Measurements from ENCODE around the gene ARHGAP35. TPM values are rescaled to one million over a fixed set of nuclear protein-coding genes. Genes with fewer than 3 reads are reported as not detected.
"Not testable (repeated sequence)": the region's sequence is repeated elsewhere in the genome, so short reads cannot be mapped to it uniquely, and the experiment has no call there.

Gene ARHGAP35
- total and polyA plus RNA-seq, 4 donors = 47.9 to 121 (median 92.9) TPM

DNA sequence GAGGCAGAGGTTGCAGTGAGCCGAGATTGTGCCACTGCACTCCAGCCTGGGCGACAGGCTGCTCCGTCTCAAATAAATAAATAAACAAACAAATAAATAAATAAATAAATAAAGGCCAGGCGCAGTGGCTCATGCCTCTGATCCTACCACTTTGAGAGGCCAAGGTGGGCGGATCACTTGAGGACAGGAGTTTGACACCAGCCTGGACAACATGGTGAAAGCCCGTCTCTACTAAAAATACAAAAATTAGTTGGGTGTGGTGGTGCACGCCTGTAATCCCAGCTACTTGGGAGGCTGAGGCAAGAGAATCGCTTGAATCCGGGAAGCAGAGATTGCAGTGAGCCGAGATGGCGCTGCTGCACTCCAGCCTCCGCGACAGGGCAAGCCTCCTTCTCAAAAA is 6.1 kb upstream of the ARHGAP35 start:
- peaks cover 29% of the 10 kb centered on the region for H3K4me1 ChIP-seq (ENCODE audit: control insufficient read depth, insufficient read depth, low read length)
- WGBS (ENCODE audit: insufficient coverage) = 100% methylated on average over 1 of the region's 13 CpGs

DNA sequence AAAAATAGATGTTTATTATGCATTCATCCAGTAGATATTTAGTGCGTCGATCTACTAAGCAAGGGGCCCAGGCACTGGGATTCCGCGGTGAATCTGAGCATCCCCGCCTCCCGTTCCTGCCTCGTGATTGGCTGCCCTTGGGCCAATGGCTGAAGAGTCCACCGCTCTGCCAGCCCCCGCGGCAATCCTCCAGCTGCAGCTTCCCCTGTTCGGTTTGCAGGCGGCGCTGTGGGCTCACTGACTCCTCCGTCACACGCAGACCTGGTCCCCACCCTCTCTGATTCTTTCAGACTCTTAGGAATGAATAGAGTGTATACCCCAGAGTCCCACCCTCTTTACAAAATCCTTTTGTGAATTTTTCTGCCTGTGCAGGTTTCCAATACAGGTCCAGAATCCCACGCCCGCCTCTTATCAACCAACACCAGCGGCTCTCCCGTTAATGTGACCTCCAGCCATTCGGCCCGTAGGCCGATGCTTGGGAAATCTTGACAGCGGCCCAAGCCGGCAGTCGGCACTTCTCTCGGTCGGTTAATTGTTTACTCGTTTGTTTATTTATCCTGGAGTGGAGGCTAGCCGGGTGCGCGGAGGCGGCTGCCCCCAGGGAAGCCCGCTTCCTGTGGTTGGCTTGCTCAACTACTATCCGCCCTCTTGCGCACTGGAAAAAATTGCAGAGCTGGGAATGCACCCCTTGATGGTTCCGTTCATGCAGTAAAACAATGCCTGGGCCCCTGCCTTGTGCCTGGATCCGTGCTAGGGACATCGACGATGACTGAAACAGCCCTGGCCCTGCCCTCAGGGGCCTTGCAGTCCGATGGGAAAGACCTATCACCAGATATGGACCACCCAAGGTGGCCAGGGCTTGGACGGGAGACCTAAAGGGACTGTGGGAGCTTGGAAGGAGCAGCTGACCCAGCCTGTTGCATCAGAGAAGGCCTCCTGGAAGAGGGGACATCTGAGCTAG is 4.5 kb upstream of the ARHGAP35 start:
- peaks cover 24% of the 10 kb centered on the region for H3K4me1 ChIP-seq (ENCODE audit: control insufficient read depth, insufficient read depth, low read length)
- H3K36me3 ChIP-seq (ENCODE audit: control insufficient read depth, insufficient read depth, low read length) = no peaks in the 10 kb centered on the region
- no peaks in the 10 kb centered on the region for H3K27me3 ChIP-seq (ENCODE audit: control insufficient read depth, insufficient read depth, low read length)
- WGBS (ENCODE audit: insufficient coverage) = 8% methylated on average over 35 of the region's 41 CpGs
- peak overlapping the region; percentile 51 for H3K4me3 ChIP-seq (ENCODE audit: low read depth, low read length)
- no peaks in the 10 kb centered on the region for H3K9me3 ChIP-seq (ENCODE audit: control insufficient read depth, insufficient read depth, low read length)
- H3K27ac ChIP-seq (ENCODE audit: low read depth, low read length) = peak overlapping the region; percentile 94
- DNase-seq (ENCODE audit: low read depth in 4 of 6, low spot score in 6 of 6) = peak in 5 of 6 donors; percentile 89 to 99 (median 91)

More for the DNA sequence above, 6.1 kb upstream of the ARHGAP35 start:
- H3K27ac ChIP-seq (ENCODE audit: low read depth, low read length); H3K36me3 ChIP-seq (ENCODE audit: control insufficient read depth, insufficient read depth, low read length); DNase-seq (ENCODE audit: low read depth in 4 of 6, low spot score in 6 of 6); H3K9me3 ChIP-seq (ENCODE audit: control insufficient read depth, insufficient read depth, low read length); H3K27me3 ChIP-seq (ENCODE audit: control insufficient read depth, insufficient read depth, low read length); H3K4me3 ChIP-seq (ENCODE audit: low read depth, low read length): not testable (repeated sequence)

DNA sequence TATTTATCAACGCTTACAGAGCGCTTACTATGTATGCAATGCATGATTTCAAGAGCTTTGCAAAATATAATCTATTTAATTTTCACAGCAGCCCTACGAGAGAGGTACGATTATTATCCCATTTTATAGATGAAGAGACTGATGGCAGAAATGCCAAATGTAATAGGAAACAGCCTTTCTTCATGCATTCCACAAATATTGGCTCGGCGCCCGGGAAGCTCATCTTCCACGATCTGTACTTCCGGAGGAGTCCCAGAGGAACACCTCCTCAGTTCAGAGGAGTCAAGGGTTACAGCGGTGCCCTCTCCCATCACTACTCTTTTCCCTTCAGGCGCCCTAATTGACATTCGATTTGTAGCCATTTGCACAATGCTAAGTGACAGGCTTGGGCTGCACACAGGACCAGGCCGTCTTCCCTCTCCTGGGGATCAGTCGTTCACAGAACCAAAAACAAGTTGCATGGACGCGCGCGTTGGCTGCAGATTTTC is 1.1 kb upstream of the ARHGAP35 start:
- Histone ChIP-seq H3K4me1 (ENCODE audit: control insufficient read depth, insufficient read depth, low read length) (peaks cover 40% of the 10 kb centered on the region), H3K36me3 (ENCODE audit: control insufficient read depth, insufficient read depth, low read length) (no peaks in the 10 kb centered on the region), H3K27ac (ENCODE audit: low read depth, low read length) (peak overlapping the region; percentile 98), H3K9me3 (ENCODE audit: control insufficient read depth, insufficient read depth, low read length) (no peaks in the 10 kb centered on the region), H3K27me3 (ENCODE audit: control insufficient read depth, insufficient read depth, low read length) (no peaks in the 10 kb centered on the region), H3K4me3 (ENCODE audit: low read depth, low read length) (peak overlapping the region; percentile 73)
- no peak for DNase-seq (ENCODE audit: low read depth in 4 of 6, low spot score in 6 of 6)
- 1% methylated on average over 14 of the region's 18 CpGs for WGBS (ENCODE audit: insufficient coverage)

DNA sequence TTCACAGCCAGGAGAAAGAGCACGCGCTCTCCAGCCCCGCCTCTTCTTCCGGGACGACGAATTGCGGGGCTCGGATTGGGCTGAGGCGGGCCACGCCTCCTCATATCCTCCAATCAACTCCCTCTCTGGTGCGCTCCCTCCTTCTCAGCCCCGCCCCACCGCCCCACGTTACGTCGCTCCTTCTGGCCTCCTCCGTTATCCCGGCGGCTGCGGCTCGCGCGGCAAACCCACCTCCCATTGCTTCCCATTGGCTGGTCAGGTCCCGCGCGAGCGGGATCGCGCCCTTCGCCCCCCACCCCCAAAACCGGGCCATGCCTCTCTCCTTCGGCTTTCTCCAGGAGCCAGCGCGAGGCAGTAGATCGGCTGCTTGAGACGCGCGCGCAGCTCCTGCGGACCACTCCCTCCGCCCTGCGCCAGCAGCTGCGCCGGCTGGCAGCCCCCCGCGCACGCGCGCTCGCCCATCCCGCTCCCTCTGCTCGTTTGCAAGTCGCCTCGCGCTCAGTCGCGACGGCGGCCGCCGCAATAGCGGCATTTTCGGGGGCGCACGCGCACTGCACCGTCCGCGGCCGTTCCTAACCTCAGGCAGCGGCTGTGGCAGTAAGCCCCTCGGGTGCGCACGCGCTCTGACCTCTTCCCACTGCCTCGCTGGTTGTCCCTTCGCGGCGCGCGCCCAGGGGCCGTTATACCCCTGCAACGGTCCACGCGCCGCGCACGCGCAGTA is 512 bp upstream of the ARHGAP35 start:
- Histone ChIP-seq H3K27me3 (ENCODE audit: control insufficient read depth, insufficient read depth, low read length) (no peaks in the 10 kb centered on the region), H3K9me3 (ENCODE audit: control insufficient read depth, insufficient read depth, low read length) (no peaks in the 10 kb centered on the region), H3K4me1 (ENCODE audit: control insufficient read depth, insufficient read depth, low read length) (peaks cover 44% of the 10 kb centered on the region), H3K4me3 (ENCODE audit: low read depth, low read length) (peak overlapping the region; percentile 73), H3K27ac (ENCODE audit: low read depth, low read length) (peak overlapping the region; percentile 98), H3K36me3 (ENCODE audit: control insufficient read depth, insufficient read depth, low read length) (no peaks in the 10 kb centered on the region)
- peak; percentile 87 to 100 (median 97) for DNase-seq (ENCODE audit: low read depth in 4 of 6, low spot score in 6 of 6)
- under 1% methylated on average over 84 of the region's 89 CpGs for WGBS (ENCODE audit: insufficient coverage)

DNA sequence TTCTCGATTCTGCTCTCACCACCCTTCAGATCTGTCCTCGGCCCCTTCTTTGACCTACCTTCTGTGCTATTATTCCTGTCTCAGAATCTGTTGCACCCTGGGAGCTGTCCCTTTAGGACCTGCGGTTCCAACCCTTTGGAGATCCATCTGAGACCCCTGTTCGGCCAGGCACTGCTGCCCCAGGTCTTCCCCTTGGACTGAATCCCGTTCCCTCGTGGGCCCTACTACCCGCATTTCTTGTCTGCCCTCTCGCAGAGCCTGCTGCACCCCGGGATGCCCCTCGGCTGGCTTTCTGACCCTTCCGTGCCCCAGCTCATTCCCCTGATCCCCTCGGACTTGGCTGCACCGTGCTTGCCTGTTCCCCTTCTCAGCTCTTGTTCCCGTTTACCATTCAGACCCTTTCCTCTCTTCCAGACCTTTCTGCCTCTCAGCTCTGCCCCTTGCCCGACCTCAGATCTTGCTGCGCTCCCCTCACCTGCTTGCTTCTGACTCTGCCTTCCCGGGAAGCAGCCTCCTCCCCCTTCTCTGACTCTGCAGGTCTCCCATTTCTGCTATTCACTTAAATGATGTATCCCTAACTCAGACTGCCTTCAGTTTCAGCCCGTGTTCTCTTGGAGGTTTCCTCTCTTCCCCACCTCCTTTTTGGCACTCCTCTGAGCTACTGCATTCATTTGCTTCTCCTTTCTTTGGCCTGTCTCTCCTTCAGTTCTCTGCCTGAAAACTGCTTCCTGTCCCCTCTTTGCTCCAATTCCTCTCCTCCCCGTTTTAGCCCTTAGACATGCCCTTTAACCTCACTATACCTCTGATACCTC is 1.1 kb downstream of the ARHGAP35 start:
- Histone ChIP-seq H3K36me3 (ENCODE audit: control insufficient read depth, insufficient read depth, low read length) (no peaks in the 10 kb centered on the region), H3K9me3 (ENCODE audit: control insufficient read depth, insufficient read depth, low read length) (no peaks in the 10 kb centered on the region), H3K27me3 (ENCODE audit: control insufficient read depth, insufficient read depth, low read length) (no peaks in the 10 kb centered on the region), H3K4me3 (ENCODE audit: low read depth, low read length) (peak overlapping the region; percentile 80), H3K4me1 (ENCODE audit: control insufficient read depth, insufficient read depth, low read length) (peaks cover 39% of the 10 kb centered on the region), H3K27ac (ENCODE audit: low read depth, low read length) (peak overlapping the region; percentile 88)
- peak in 2 of 6 donors; percentile 52 to 66 for DNase-seq (ENCODE audit: low read depth in 4 of 6, low spot score in 6 of 6)
- under 1% methylated on average over 19 of the region's 19 CpGs for WGBS (ENCODE audit: insufficient coverage)

DNA sequence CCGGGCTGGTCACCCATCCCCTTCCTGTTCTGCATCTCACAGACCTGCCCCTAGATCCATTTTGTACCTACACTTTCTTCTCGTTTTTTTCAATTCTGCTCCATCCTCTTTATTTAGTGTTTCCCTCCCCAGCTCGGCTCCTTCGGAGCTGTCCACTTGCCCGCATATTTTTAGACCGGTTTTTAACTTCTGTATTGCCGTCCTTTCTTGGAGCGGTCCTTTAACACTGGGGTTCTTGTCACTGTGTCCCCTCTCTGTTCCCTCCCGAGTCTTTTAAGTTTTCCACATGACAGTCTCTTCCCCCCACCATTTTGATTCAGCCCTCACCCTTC is 1.7 kb downstream of the ARHGAP35 start:
- H3K27me3 ChIP-seq (ENCODE audit: control insufficient read depth, insufficient read depth, low read length) = no peaks in the 10 kb centered on the region
- 1% methylated on average over 9 of the region's 9 CpGs for WGBS (ENCODE audit: insufficient coverage)
- H3K27ac ChIP-seq (ENCODE audit: low read depth, low read length) = peak overlapping the region; percentile 88
- peaks cover 36% of the 10 kb centered on the region for H3K4me1 ChIP-seq (ENCODE audit: control insufficient read depth, insufficient read depth, low read length)
- no peaks in the 10 kb centered on the region for H3K36me3 ChIP-seq (ENCODE audit: control insufficient read depth, insufficient read depth, low read length)
- DNase-seq (ENCODE audit: low read depth in 4 of 6, low spot score in 6 of 6) = peak in 1 of 6 donors; percentile 22
- no peaks in the 10 kb centered on the region for H3K9me3 ChIP-seq (ENCODE audit: control insufficient read depth, insufficient read depth, low read length)
- H3K4me3 ChIP-seq (ENCODE audit: low read depth, low read length) = peak overlapping the region; percentile 80

DNA sequence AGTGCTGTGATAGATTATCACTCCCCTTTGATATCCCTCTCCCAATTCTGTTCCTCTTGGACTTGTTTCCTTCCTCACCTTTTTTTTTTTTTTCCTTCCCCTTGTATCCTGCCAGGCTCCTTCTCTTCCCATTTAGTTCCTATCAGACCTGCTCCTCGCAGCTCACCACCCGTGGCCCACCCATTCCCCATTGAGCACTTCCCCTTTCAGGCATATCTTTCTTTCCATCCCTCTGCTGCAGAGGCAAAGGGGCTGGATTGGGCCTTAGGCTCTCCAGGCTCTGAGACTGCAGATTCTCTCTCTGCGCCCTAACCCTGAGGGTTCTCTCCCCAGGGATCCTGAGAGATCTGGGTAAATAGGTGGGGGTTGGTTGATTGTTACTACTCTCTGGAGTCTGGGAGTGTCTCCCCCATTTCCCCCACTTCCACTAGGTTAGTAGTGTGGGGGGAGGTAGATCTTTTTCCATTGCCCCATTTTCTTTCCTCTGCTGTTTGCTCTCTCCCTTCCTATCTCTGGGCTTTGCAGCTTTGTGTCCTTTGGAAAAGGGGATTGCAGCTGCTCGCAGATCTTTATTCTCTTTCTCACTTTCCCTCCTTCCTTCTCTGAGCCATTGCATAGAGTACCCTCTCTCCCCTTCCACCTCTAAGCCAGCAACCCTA is 2.3 kb downstream of the ARHGAP35 start:
- Histone ChIP-seq H3K27ac (ENCODE audit: low read depth, low read length) (peak overlapping the region; percentile 88), H3K4me3 (ENCODE audit: low read depth, low read length) (peak overlapping the region; percentile 80), H3K9me3 (ENCODE audit: control insufficient read depth, insufficient read depth, low read length) (no peaks in the 10 kb centered on the region), H3K36me3 (ENCODE audit: control insufficient read depth, insufficient read depth, low read length) (no peaks in the 10 kb centered on the region), H3K4me1 (ENCODE audit: control insufficient read depth, insufficient read depth, low read length) (peaks cover 39% of the 10 kb centered on the region), H3K27me3 (ENCODE audit: control insufficient read depth, insufficient read depth, low read length) (no peaks in the 10 kb centered on the region)
- peak in 2 of 6 donors; percentile 23 to 32 for DNase-seq (ENCODE audit: low read depth in 4 of 6, low spot score in 6 of 6)
- WGBS (ENCODE audit: insufficient coverage) = 0% methylated on average over 3 of the region's 4 CpGs

DNA sequence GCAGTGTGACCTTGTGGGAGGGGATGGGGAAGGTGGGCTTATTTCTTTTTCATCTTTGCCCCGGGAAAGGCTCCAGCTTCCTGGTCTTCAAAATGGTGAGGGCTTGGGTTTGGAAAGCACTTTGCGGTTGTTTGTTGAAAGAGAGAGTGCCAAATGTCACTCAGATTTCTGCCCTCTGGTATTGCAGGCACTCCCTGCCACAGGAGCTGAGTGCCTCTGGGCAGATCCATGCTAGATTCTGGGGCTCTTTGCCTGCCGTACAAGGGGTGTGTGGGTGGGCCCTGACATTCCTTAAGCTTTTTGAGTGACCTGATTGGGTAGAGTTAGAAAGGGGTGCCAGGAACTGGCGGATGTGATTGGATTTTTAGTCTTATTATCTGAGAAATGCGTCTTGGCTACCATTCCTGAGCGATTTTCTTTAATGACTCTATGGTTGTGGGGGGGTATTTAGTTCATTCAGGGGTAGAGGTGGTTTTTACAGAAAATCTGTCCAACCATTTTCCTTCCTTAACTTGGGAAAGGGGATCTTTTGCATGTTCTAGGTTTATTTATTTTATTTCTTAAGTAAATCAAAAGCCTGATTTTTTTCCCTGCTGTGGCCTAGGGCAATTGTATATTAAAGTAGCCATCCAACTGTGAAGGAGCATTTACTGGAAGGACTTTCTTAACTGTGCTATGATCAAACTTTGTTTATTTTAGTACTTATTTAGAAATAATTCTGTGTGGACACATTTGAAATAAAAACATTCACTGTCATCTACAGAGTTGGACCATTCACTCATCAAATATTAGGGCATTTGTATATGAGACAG is 3.2 kb downstream of the ARHGAP35 start:
- no peaks in the 10 kb centered on the region for H3K36me3 ChIP-seq (ENCODE audit: control insufficient read depth, insufficient read depth, low read length)
- WGBS (ENCODE audit: insufficient coverage) = 4% methylated on average over 6 of the region's 6 CpGs
- H3K9me3 ChIP-seq (ENCODE audit: control insufficient read depth, insufficient read depth, low read length) = no peaks in the 10 kb centered on the region
- no peaks in the 10 kb centered on the region for H3K27me3 ChIP-seq (ENCODE audit: control insufficient read depth, insufficient read depth, low read length)
- peak overlapping the region; percentile 80 for H3K4me3 ChIP-seq (ENCODE audit: low read depth, low read length)
- peaks cover 42% of the 10 kb centered on the region for H3K4me1 ChIP-seq (ENCODE audit: control insufficient read depth, insufficient read depth, low read length)
- peak in 2 of 6 donors; percentile 62 to 70 for DNase-seq (ENCODE audit: low read depth in 4 of 6, low spot score in 6 of 6)
- H3K27ac ChIP-seq (ENCODE audit: low read depth, low read length) = peak overlapping the region; percentile 88
